NK-92 (cell line): ENCODE measurements around the gene NCAPH2.

Source experiments
- DNase-seq: peaks from one replicate; lab custom pipeline; 2025; ENCODE audit not compliant: unreplicated experiment; lab: John Stamatoyannopoulos, UW

Gene NCAPH2

GRCh38 chr22:50545522-50546325 is 37.7 kb downstream of the NCAPH2 start, which contains the start of gene KLHDC7B:
Gene KLHDC7B, plus strand, starts transcription at chr22:50545899. Its CDS starts 345 bp downstream, at chr22:50546244.
- no peak for DNase-seq

- no peak for DNase-seq
Measured at GRCh38 chr22:50546326-50547262, 38.6 kb downstream of the NCAPH2 start.

- DNase-seq: no peak
Measured at GRCh38 chr22:50547263-50547985, 39.4 kb downstream of the NCAPH2 start.

DNA sequence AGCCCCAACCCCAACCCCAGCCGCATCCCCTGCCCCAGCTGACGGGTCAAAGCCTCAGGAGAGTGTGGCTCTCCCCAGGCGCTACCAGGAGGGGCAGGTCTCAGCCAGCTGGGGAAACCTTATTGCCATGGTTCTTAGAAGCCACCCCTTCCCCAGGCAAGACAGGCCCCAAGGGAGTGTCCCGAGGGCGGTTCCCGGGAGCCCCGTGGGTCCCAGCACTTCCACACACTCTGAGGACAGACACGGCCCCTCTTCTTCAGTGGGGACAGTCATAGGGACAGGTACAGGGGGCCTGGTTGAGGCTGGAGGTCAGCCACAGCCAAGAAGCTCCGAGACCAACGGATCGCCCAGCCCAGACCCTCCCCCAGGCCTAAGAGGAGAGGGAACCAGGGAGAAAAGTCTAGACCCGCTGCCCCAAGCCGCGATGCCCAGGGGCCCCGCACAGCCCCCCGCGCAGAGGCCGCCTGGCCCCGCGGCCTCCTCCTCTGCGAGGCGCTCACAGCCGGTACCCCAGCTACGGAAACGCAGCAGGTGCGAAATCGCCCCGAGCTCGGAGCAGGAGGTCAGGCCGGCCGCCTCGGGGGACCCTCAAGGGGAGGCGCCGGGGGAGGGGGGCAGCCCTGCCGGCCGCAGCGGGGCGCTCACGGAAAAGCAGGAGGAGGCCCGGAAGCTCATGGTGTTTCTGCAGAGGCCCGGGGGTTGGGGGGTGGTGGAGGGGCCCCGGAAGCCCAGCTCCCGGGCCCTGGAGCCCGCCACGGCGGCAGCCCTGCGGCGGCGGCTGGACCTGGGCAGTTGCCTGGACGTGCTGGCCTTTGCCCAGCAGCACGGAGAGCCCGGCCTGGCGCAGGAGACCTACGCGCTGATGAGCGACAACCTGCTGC is 40.3 kb downstream of the NCAPH2 start:
- no peak for DNase-seq

- no peak for DNase-seq
Measured at GRCh38 chr22:50548921-50549790, 41.1 kb downstream of the NCAPH2 start.

DNA sequence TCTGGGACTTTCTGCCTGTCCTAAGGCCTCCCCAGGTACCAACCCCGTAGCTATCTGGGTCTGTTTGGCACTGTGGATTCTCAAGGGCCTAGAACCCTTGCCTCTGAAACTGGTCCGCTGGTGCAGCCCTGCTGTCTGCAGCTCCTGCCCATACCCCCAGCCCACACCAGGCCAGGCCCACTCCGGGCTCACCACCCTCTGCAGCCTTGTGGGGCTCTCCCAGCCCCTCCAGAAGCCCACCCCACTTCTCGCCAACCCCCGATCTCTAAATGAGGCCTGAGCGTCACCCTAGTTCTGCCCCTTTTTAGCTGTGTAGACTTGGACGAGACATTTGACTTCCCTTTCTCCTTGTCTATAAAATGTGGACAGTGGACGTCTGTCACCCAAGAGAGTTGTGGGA is 42.4 kb downstream of the NCAPH2 start:
- no peak for DNase-seq

- DNase-seq: no peak
Measured at GRCh38 chr22:50551160-50551752, 43.2 kb downstream of the NCAPH2 start.

GRCh38 chr22:50553310-50553709 is 45.3 kb downstream of the NCAPH2 start:
- DNase-seq: no peak

- DNase-seq: no peak
Measured at GRCh38 chr22:50556703-50557102, 48.7 kb downstream of the NCAPH2 start.

- no peak for DNase-seq
Measured at GRCh38 chr22:50560034-50560433, 52.0 kb downstream of the NCAPH2 start.

- no peak for DNase-seq
Measured at GRCh38 chr22:50561401-50562358, 53.7 kb downstream of the NCAPH2 start.

- DNase-seq: peak; percentile 62
Measured at GRCh38 chr22:50562523-50563412, 54.7 kb downstream of the NCAPH2 start, which contains the start of gene SYCE3. Gene SYCE3, minus strand, starts transcription at chr22:50562919. Its CDS starts 6,514 bp downstream, at chr22:50556405.

GRCh38 chr22:50563413-50564160 is 55.6 kb downstream of the NCAPH2 start:
- DNase-seq: no peak

DNA sequence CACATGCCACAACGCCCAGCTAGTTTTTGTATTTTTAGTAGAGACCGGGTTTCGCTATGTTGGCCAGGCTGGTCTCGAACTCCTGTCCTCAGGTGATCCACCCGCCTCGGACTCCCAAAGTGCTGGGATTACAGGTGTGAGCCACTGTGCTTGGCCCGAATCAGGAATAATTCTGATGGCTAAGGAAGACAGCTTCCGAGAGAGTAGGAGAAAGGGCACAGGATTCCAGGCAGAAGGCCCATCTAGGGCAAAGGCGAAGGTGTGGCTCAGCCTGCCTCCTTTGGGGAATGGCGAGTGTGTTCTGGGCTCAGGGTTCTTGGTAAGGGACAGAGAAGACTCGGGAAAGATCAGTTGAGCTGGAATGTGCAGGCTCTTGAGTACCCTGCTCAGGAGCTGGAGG is 56.3 kb downstream of the NCAPH2 start:
- no peak for DNase-seq

GRCh38 chr22:50567721-50568252 is 59.8 kb downstream of the NCAPH2 start:
- DNase-seq: no peak

- no peak for DNase-seq
Measured at GRCh38 chr22:50568626-50569025, 60.6 kb downstream of the NCAPH2 start.
